Brain microvascular endothelial cell (primary cell): ENCODE data around the gene OR11H6.
"Not testable (repeated sequence)": the region's sequence is repeated elsewhere in the genome, so short reads cannot be mapped to it uniquely, and the experiment has no call there.

Source experiments
- DNase-seq: peaks from one replicate; pipeline ENCODE4 v3.0.0-alpha.2; 2020
- H3K27ac ChIP-seq: fragments of 250-450 bp; sonication (Bioruptor Pico); 2 replicates; pipeline ENCODE4 v1.5.1; 2020; ENCODE audit warnings: mild to moderate bottlenecking, moderate library complexity
- H3K27me3 ChIP-seq: fragments of 250-450 bp; sonication (Bioruptor Pico); replicated peaks from 2 replicates; pipeline ENCODE4 v1.5.1; 2020; ENCODE audit warnings: mild to moderate bottlenecking
- H3K36me3 ChIP-seq: fragments of 250-450 bp; sonication (Bioruptor Pico); replicated peaks from 2 replicates; pipeline ENCODE4 v1.5.1; 2020; ENCODE audit warnings: mild to moderate bottlenecking
- H3K4me3 ChIP-seq: 2 replicates; pipeline ENCODE4 v1.5.1; 2011; ENCODE audit warnings: low read depth, mild to moderate bottlenecking, control low read depth, low read length, moderate library complexity
- in situ Hi-C: cut with HindIII; loops from 2 replicates; pipeline ENCODE4 v1.10.0; 2017; ENCODE audit warnings: low sequenced_read_pairs, low pct_ligation_motif_present
- TF ChIP-seq, protein P1 (sequence below): IDR thresholded peaks from 2 replicates; pipeline ENCODE4 v1.5.1; 2011; ENCODE audit warnings: low read depth, mild to moderate bottlenecking, moderate library complexity, low read length, control low read depth, inconsistent platforms; ENCODE audit errors: missing control alignments

The OR11H6 gene

DNA sequence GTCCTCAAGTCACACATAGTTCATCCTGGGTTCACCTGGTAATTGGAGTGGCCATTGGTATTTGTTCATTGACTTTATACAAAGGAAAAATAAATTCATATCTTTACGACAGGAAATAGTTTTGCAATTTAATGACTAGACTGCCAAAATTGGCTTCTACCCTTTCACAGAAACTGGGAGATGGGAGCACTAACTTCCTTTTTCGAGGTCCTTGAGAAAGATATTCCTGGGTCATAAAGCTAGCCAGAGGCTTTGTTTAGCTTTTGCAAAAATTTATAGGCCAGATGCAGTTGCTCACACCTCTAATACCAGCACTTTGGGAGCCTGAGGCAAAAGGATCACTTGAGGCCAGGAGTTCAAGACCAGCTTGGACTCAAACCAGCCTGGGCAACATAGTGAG, 43.0 kb upstream of the OR11H6 start:
- Histone ChIP-seq H3K4me3 (no peak overlapping the region), H3K27ac (no peak overlapping the region), H3K27me3 (no peaks in the 10 kb centered on the region), H3K36me3 (no peaks in the 10 kb centered on the region)
- DNase-seq, result no peak
- TF ChIP-seq, protein P1, sequence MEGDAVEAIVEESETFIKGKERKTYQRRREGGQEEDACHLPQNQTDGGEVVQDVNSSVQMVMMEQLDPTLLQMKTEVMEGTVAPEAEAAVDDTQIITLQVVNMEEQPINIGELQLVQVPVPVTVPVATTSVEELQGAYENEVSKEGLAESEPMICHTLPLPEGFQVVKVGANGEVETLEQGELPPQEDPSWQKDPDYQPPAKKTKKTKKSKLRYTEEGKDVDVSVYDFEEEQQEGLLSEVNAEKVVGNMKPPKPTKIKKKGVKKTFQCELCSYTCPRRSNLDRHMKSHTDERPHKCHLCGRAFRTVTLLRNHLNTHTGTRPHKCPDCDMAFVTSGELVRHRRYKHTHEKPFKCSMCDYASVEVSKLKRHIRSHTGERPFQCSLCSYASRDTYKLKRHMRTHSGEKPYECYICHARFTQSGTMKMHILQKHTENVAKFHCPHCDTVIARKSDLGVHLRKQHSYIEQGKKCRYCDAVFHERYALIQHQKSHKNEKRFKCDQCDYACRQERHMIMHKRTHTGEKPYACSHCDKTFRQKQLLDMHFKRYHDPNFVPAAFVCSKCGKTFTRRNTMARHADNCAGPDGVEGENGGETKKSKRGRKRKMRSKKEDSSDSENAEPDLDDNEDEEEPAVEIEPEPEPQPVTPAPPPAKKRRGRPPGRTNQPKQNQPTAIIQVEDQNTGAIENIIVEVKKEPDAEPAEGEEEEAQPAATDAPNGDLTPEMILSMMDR, result no peak
- in situ Hi-C loops, result no loop called here

DNA sequence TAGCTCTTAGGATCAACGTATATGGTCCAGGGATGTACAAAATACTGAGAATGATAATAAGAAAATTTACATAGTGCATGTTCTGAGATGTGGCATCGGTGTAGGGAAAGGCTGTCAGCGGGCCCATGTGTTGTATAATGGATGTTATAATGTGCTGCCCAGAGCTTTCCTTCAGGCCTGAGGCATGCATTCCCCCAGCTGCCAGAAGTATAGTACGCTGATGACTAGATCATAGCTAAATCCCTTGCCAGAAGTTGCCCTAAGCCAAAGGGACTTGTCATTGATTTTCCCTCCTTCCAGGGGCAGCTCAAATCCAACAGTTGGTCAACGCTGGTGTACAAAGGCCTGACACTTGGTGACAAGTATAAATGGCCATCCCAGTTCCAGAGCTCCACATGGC, 39.3 kb upstream of the OR11H6 start:
- Histone ChIP-seq H3K36me3 (no peaks in the 10 kb centered on the region), H3K4me3 (no peak overlapping the region), H3K27me3 (no peaks in the 10 kb centered on the region), H3K27ac (no peak overlapping the region)
- in situ Hi-C loops, result no loop called here
- TF ChIP-seq, protein P1, result no peak
- no peak for DNase-seq

DNA sequence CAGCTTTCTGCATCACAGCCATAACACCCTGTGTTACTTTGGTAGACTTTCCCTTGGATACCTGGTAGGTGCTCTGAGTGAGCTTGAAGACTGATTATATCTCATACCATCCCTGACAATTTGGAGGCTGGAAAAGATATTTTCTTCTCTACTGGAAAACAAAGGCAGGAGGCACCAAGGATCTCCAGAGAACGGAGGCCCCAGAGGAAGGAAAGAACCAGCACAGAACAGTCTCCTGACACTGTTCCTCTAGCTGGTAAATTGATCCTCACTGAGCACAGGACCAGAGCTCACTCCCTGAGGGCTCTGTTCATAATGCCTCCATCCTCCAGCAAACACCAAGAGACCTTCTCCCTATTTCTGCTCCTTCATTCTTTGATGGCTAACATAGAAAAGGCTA, 32.9 kb upstream of the OR11H6 start, which contains the start of gene OR11G2:
TSS of gene OR11G2 (plus strand) at position 301 of the 400 bp plus-strand sequence. CDS start 6,542 bp downstream, outside the sequence.
- Histone ChIP-seq H3K27ac (no peak within 1 kb of the TSS), H3K36me3 (no peaks in the 10 kb centered on the region), H3K27me3 (no peaks in the 10 kb centered on the region), H3K4me3 (no peak within 1 kb of the TSS)
- in situ Hi-C loops, result no loop called here
- TF ChIP-seq, protein P1, result no peak
- no peak for DNase-seq

DNA sequence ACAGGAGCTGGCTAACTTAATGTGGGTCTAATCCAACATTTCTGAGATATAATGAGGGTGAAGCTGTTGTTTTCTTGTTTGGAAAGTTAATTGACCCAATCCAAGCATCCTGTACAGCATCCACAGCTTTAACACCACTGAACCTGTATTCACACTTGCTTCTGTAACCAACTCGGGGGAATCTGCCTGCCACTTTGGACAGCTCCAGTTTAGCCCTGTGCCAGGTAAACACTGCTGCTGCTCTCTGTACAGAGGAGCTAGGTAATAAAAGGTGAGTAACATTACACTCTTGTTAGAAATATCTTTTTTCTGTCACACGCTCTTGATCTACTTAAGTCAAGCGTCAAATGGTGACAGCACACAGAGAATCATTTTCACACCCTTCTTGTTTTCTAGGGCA, 32.1 kb upstream of the OR11H6 start:
- TF ChIP-seq, protein P1, result no peak
- H3K36me3 ChIP-seq, result no peaks in the 10 kb centered on the region
- no peak overlapping the region for H3K4me3 ChIP-seq
- H3K27ac ChIP-seq, result no peak overlapping the region
- in situ Hi-C loops, result no loop called here
- no peaks in the 10 kb centered on the region for H3K27me3 ChIP-seq
- DNase-seq, result no peak

DNA sequence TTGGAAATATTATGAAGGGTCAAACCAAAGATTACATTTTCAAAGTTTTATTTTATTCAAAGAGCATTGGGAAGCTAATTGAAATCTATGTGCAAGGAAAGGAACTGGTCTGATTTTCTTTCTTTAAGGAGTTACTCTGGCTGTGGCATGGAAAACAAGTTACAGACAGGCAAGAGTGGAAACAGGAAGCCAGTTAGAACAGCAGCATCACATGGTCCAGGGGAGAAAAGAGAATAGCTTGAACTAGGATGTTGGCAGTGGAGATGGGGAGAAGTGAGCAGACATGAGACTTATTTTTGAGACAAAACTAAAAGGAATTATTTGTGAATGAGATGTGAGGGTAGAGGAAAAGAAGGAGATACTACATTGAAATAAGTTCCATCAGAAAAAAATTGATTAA, 29.4 kb upstream of the OR11H6 start:
- no peak overlapping the region for H3K4me3 ChIP-seq
- TF ChIP-seq, protein P1, result no peak
- no peaks in the 10 kb centered on the region for H3K27me3 ChIP-seq
- DNase-seq, result no peak
- in situ Hi-C loops, result no loop called here
- H3K36me3 ChIP-seq, result no peaks in the 10 kb centered on the region
- no peak overlapping the region for H3K27ac ChIP-seq

DNA sequence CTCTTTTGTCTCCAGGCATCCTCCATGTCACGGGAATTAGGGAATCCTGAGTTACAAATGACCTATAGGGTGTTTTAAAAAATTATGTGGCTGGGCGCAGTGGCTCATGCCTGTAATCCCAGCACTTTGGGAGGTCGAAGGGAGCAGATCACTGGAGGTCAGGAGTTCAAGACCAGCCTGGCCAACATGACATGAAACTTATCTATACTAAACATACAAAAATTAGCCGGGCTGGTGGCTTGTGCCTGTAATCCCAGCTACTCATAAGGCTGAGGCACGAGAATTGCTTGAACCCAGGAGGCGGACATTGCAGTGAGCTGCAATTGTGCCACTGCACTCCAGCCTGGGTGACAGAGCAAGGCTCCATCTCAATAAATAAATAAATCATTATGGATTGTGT, 28.3 kb upstream of the OR11H6 start:
- H3K27me3 ChIP-seq, H3K4me3 ChIP-seq, DNase-seq, H3K36me3 ChIP-seq, in situ Hi-C loops, H3K27ac ChIP-seq: not testable (repeated sequence)
